SK-N-SH (cell line): ENCODE data around the gene PPP1R9A. TPM values are rescaled to one million over a fixed set of nuclear protein-coding genes. Genes with fewer than 3 reads are reported as not detected.

Experiments
- CTCF ChIA-PET: fragments of 300-600, 350-600 bp; formaldehyde crosslinking; extraction: SDS; loops from one replicate; lab custom pipeline; 2021; lab: Yijun Ruan, JAX
- POLR2A ChIA-PET: fragments of 350-600 bp; sonication (Branson Sonifier 250); formaldehyde crosslinking; extraction: SDS; loops from one replicate; lab custom pipeline; 2020; ENCODE audit warnings: antibody characterized with exemption, inconsistent platforms; lab: Yijun Ruan, JAX
- DNase-seq: peaks from one replicate; pipeline ENCODE4 v3.0.0; 2012
- H2AFZ ChIP-seq: fragments of 200-600 bp; sonication (generic); 2 replicates; pipeline ENCODE4 v1.8.1; 2016; ENCODE audit warnings: antibody characterized with exemption, mild to moderate bottlenecking, low read depth
- H3F3A ChIP-seq: fragments of 200-600 bp; sonication (generic); replicated peaks from 2 replicates; pipeline ENCODE3; 2016; ENCODE audit warnings: antibody characterized with exemption, mild to moderate bottlenecking; ENCODE audit not compliant: insufficient read depth
- H3K27ac ChIP-seq, 2 experiments: fragments of 200-500 bp in 1 of 2; fragments of 200-600 bp in 1 of 2; sonication (Bioruptor generic) in 1 of 2; sonication (generic), shearing (Covaris generic) in 1 of 2; 2 replicates each; pipeline versions ENCODE4 v1.5.1 to v1.6.1; 2014 to 2016; ENCODE audit warnings: low read depth in 2 of 2, inconsistent platforms in 1 of 2, low read length in 1 of 2, mild to moderate bottlenecking in 1 of 2, mixed read lengths in 1 of 2
- H3K27me3 ChIP-seq: fragments of 200-600 bp; sonication (generic), shearing (Covaris generic); 2 replicates; pipeline ENCODE4 v1.6.1; 2016; ENCODE audit warnings: mixed run types; ENCODE audit not compliant: insufficient read depth
- H3K36me3 ChIP-seq, 2 experiments: fragments of 200-500 bp in 1 of 2; fragments of 200-600 bp in 1 of 2; sonication (Bioruptor generic) in 1 of 2; sonication (generic) in 1 of 2; replicated peaks in 1 of 2; 2 replicates each; pipeline versions ENCODE3 to v1.5.1; 2014 to 2016; ENCODE audit warnings: low read length in 1 of 2, mild to moderate bottlenecking in 1 of 2; ENCODE audit not compliant: insufficient read depth in 2 of 2, control insufficient read depth in 1 of 2
- H3K4me1 ChIP-seq, 2 experiments: fragments of 200-500 bp in 1 of 2; fragments of 200-600 bp in 1 of 2; sonication (Bioruptor generic) in 1 of 2; sonication (generic), shearing (Covaris generic) in 1 of 2; 2 replicates each; pipeline versions ENCODE4 v1.5.1 to v1.6.1; 2014 to 2016; ENCODE audit warnings: low read depth in 1 of 2, low read length in 1 of 2, mixed run types in 1 of 2; ENCODE audit not compliant: insufficient read depth in 2 of 2, control insufficient read depth in 1 of 2
- H3K4me2 ChIP-seq: fragments of 200-600 bp; sonication (generic), shearing (Covaris generic); 2 replicates; pipeline ENCODE4 v1.6.1; 2017; ENCODE audit warnings: mixed run types
- H3K4me3 ChIP-seq, 2 experiments: fragments of 200-500 bp in 1 of 2; fragments of 200-600 bp in 1 of 2; sonication (Bioruptor generic) in 1 of 2; sonication (generic), shearing (Covaris generic) in 1 of 2; 2 replicates each; pipeline versions ENCODE4 v1.5.1 to v1.8.1; 2014 to 2016; ENCODE audit warnings: low read depth in 2 of 2, inconsistent platforms in 1 of 2, low read length in 1 of 2, mild to moderate bottlenecking in 1 of 2, mixed read lengths in 1 of 2, moderate library complexity in 1 of 2
- H3K79me2 ChIP-seq: fragments of 200-600 bp; sonication (generic); 2 replicates; pipeline ENCODE4 v1.8.1; 2017; ENCODE audit warnings: mild to moderate bottlenecking; ENCODE audit not compliant: insufficient read depth
- H3K9ac ChIP-seq: fragments of 200-600 bp; sonication (generic); 2 replicates; pipeline ENCODE4 v1.6.1; 2017; ENCODE audit warnings: mixed run types
- H3K9me2 ChIP-seq: fragments of 200-600 bp; sonication (generic); 2 replicates; pipeline ENCODE4 v1.6.1; 2017; ENCODE audit warnings: mixed run types
- H3K9me3 ChIP-seq: fragments of 200-600 bp; sonication (generic); 2 replicates; pipeline ENCODE4 v1.6.1; 2017; ENCODE audit warnings: mixed run types, mild to moderate bottlenecking, moderate library complexity
- H4K20me1 ChIP-seq: fragments of 200-600 bp; sonication (generic); 2 replicates; pipeline ENCODE4 v1.6.1; 2017; ENCODE audit warnings: mild to moderate bottlenecking, mixed run types; ENCODE audit not compliant: insufficient read depth
- CHD2 ChIP-seq: fragments of 150-350 bp; IDR thresholded peaks from 2 replicates; pipeline ENCODE4 v1.6.1; 2018; ENCODE audit warnings: low read length; ENCODE audit not compliant: partially characterized antibody
- EP300 ChIP-seq, 2 experiments: IDR thresholded peaks; 2 replicates each; pipeline versions ENCODE4 v1.4.0 to v1.6.1; 2012; ENCODE audit warnings: borderline replicate concordance in 1 of 2, low read depth in 1 of 2, low read length in 1 of 2
- FOSL2 ChIP-seq: IDR thresholded peaks from 2 replicates; pipeline ENCODE4 v1.4.0; 2012; ENCODE audit warnings: low read depth, mild to moderate bottlenecking, moderate library complexity, borderline replicate concordance
- FOXM1 ChIP-seq: IDR thresholded peaks from 2 replicates; pipeline ENCODE4 v1.4.0; 2012; ENCODE audit warnings: low read depth, mild to moderate bottlenecking
- GABPA ChIP-seq: IDR thresholded peaks from 2 replicates; pipeline ENCODE4 v1.4.0; 2012; ENCODE audit warnings: low read depth, mild to moderate bottlenecking
- GATA2 ChIP-seq: sonication (generic); formaldehyde crosslinking; IDR thresholded peaks from 2 replicates; pipeline ENCODE4 v1.5.0; 2020; ENCODE audit warnings: mild to moderate bottlenecking, missing genetic modification reagents
- JUND ChIP-seq: IDR thresholded peaks from 2 replicates; pipeline ENCODE4 v1.4.0; 2012
- MEF2A ChIP-seq: IDR thresholded peaks from 2 replicates; pipeline ENCODE4 v1.4.0; 2012; ENCODE audit warnings: low read depth, borderline replicate concordance
- MXI1 ChIP-seq: IDR thresholded peaks from 2 replicates; pipeline ENCODE4 v1.6.1; 2012; ENCODE audit warnings: mild to moderate bottlenecking, low read depth, low read length, improper control_type of control experiment
- NRF1 ChIP-seq: IDR thresholded peaks from 2 replicates; pipeline ENCODE4 v1.6.1; 2012; ENCODE audit warnings: low read depth, mild to moderate bottlenecking, low read length
- POLR2AphosphoS5 ChIP-seq: IDR thresholded peaks from 2 replicates; pipeline ENCODE4 v1.6.1; 2012; ENCODE audit warnings: low read depth, low read length
- RAD21 ChIP-seq: IDR thresholded peaks from 2 replicates; pipeline ENCODE4 v1.6.1; 2012; ENCODE audit warnings: mild to moderate bottlenecking, low read length
- RCOR1 ChIP-seq: fragments of 150-350 bp; IDR thresholded peaks from 2 replicates; pipeline ENCODE4 v1.6.1; 2017; ENCODE audit warnings: antibody characterized with exemption, low read length
- RFX5 ChIP-seq: IDR thresholded peaks from 2 replicates; pipeline ENCODE4 v1.6.1; 2012; ENCODE audit warnings: mild to moderate bottlenecking, improper control_type of control experiment, low read length
- TAF1 ChIP-seq: IDR thresholded peaks from 2 replicates; pipeline ENCODE4 v1.6.1; 2012; ENCODE audit warnings: low read depth, mild to moderate bottlenecking, low read length, moderate library complexity, borderline replicate concordance
- TCF12 ChIP-seq: IDR thresholded peaks from 2 replicates; pipeline ENCODE4 v1.4.0; 2012
- TEAD4 ChIP-seq: IDR thresholded peaks from 2 replicates; pipeline ENCODE4 v1.4.0; 2012; ENCODE audit warnings: mild to moderate bottlenecking, borderline replicate concordance; ENCODE audit not compliant: insufficient read depth
- WGBS: methylation state at CpG from one replicate; pipeline ENCODE4 v1.1.6; 2017; ENCODE audit warnings: low lambda C conversion rate; 5-methylcytosine and 5-hydroxymethylcytosine counted together
- polyA plus RNA-seq, 3 experiments: library from polyadenylated mRNA; depleted of rRNA; stranded (reverse); fragments of >200 nt; gene quantifications; 2 replicates each; pipeline ENCODE4 v1.2.3, GENCODE V29; 2012
- TF ChIP-seq, protein P1 (sequence below): IDR thresholded peaks from 2 replicates; pipeline ENCODE4 v1.4.0; 2012; ENCODE audit warnings: low read depth, borderline replicate concordance
- TF ChIP-seq, protein P2 (sequence below): IDR thresholded peaks from 2 replicates; pipeline ENCODE4 v1.4.0; 2012; ENCODE audit warnings: low read depth, borderline replicate concordance
- TF ChIP-seq, protein P3 (sequence below): fragments of 150-350 bp; IDR thresholded peaks from 2 replicates; pipeline ENCODE4 v1.6.1; 2016; ENCODE audit warnings: mild to moderate bottlenecking, low read depth, low read length

The PPP1R9A gene
- polyA plus RNA-seq, 1 of the 3 experiments (the other 2 are of a cell fraction): 0.30 TPM

DNA sequence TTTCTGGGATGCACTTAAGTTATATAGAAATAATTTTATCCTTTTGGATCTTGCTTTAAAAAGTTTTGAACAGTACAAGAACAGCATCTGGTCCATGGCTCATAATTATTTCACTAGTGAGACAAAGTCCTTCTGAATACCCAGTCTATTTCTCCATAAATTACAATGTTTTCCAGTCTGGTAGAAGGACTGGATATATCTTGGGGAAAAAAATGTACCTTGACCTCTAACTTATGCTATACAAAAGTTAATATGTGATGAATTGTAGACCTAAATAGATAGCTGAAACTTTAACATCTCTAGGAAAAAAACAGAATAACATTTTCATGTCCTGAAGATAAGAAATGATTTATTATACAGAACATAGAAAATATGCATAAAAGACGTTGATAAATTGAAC is 88.5 kb downstream of the PPP1R9A start:
- CTCF ChIA-PET: no interaction called here
- H3K4me3 ChIP-seq: no peak overlapping the region
- no peaks in the 10 kb centered on the region for H4K20me1 ChIP-seq
- no peak overlapping the region for H2AFZ ChIP-seq
- no peaks in the 10 kb centered on the region for H3K79me2 ChIP-seq
- H3K9me2 ChIP-seq: peaks cover 7% of the 10 kb centered on the region; the same call in 1 of the 2 replicates
- 8% methylated on average over 1 of the region's 1 CpG for WGBS
- no peak overlapping the region for H3K27ac ChIP-seq
- H3K4me1 ChIP-seq: no peaks in the 10 kb centered on the region; a peak in 1 of 4 replicates
- no peaks in the 10 kb centered on the region for H3K36me3 ChIP-seq
- H3F3A ChIP-seq: no peaks in the 10 kb centered on the region
- POLR2A ChIA-PET: no interaction called here
- H3K9me3 ChIP-seq: no peaks in the 10 kb centered on the region
- peaks cover 8% of the 10 kb centered on the region; the same call in 1 of the 2 replicates for H3K27me3 ChIP-seq
- no peak for DNase-seq
- TF ChIP-seq JUND (no peak), EP300 (IDR thresholded peaks at IDR 0.05; ENCODE audit: borderline replicate concordance in 1 of 2, low read depth in 1 of 2, low read length in 1 of 2) (no peak), TAF1 (no peak)
- TF ChIP-seq, all 33 proteins: peak for 0
- no peak overlapping the region for H3K4me2 ChIP-seq
- H3K9ac ChIP-seq: no peak overlapping the region

DNA sequence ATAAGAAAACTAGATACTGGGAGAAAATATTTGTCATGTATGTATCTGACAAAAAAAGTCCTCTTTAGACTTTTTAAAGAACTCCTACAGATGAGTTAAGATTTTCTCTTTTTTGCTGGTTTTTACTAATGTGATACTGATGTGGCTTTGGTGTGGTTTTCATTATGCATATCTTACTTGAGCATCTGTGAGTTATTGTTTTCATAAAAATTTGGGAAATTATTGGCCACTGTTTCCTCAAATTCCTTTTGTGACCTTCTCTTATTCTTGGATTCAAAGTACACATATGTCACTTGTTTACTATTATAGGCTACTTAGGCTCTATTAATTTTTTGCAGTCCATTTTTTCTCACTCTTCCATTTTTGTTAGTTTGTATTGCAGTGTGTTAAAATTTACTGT is 89.0 kb downstream of the PPP1R9A start:
- no peaks in the 10 kb centered on the region for H3K36me3 ChIP-seq
- TF ChIP-seq JUND: no peak
- no peak for TF ChIP-seq GATA2
- no peak for TF ChIP-seq POLR2AphosphoS5
- TF ChIP-seq MEF2A: no peak
- TF ChIP-seq MXI1: no peak
- TF ChIP-seq RAD21: no peak
- no peak for TF ChIP-seq TEAD4
- TF ChIP-seq, protein P1, sequence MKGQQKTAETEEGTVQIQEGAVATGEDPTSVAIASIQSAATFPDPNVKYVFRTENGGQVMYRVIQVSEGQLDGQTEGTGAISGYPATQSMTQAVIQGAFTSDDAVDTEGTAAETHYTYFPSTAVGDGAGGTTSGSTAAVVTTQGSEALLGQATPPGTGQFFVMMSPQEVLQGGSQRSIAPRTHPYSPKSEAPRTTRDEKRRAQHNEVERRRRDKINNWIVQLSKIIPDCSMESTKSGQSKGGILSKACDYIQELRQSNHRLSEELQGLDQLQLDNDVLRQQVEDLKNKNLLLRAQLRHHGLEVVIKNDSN: no peak
- no peak for TF ChIP-seq EP300 (IDR thresholded peaks at IDR 0.05; ENCODE audit: borderline replicate concordance in 1 of 2, low read depth in 1 of 2, low read length in 1 of 2)
- TF ChIP-seq, all 33 proteins: peak for 0
- Histone ChIP-seq H3K9me3 (no peaks in the 10 kb centered on the region), H3K4me2 (no peak overlapping the region), H3K27me3 (peaks cover 8% of the 10 kb centered on the region; the same call in 1 of the 2 replicates), H3K4me1 (no peaks in the 10 kb centered on the region; a peak in 1 of 4 replicates), H3K9ac (no peak overlapping the region), H3K27ac (no peak overlapping the region), H3F3A (no peaks in the 10 kb centered on the region), H4K20me1 (no peaks in the 10 kb centered on the region), H3K9me2 (peaks cover 7% of the 10 kb centered on the region; the same call in 1 of the 2 replicates), H3K79me2 (no peaks in the 10 kb centered on the region), H2AFZ (no peak overlapping the region), H3K4me3 (no peak overlapping the region)
- no peak for DNase-seq
- ChIA-PET CTCF (no interaction called here), POLR2A (no interaction called here)

DNA sequence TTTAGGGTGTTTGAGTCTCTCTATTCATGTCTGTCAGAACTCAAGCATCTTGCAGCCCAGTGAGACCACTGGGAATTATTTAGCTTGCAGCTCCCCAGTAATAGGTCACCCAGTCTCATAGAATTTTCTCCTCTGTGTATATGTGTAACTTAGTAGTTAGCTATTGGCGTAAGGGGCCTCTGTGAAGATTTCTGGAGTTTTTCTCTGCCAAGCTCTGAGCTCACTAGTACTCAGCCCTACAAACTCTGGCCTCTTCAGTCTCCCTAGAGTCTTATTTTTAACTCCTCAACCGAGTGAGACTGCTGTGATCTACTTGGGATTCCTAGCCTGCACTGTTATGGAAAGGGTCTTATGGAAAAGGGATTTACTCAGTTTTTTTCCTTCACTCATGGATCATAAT is 90.2 kb downstream of the PPP1R9A start:
- Histone ChIP-seq H3K9ac (no peak overlapping the region), H2AFZ (no peak overlapping the region), H3K27me3 (peaks cover 8% of the 10 kb centered on the region; the same call in 1 of the 2 replicates), H3K27ac (no peak overlapping the region), H3K4me1 (no peaks in the 10 kb centered on the region; a peak in 1 of 4 replicates), H3K79me2 (no peaks in the 10 kb centered on the region), H3K9me2 (peaks cover 7% of the 10 kb centered on the region; the same call in 1 of the 2 replicates), H3K36me3 (no peaks in the 10 kb centered on the region), H3K4me2 (no peak overlapping the region)
- POLR2A ChIA-PET: no interaction called here
- no peak for DNase-seq
- no peak for TF ChIP-seq TEAD4
- no peak for TF ChIP-seq NRF1
- TF ChIP-seq GABPA: no peak
- no peak for TF ChIP-seq RCOR1
- TF ChIP-seq, protein P2, sequence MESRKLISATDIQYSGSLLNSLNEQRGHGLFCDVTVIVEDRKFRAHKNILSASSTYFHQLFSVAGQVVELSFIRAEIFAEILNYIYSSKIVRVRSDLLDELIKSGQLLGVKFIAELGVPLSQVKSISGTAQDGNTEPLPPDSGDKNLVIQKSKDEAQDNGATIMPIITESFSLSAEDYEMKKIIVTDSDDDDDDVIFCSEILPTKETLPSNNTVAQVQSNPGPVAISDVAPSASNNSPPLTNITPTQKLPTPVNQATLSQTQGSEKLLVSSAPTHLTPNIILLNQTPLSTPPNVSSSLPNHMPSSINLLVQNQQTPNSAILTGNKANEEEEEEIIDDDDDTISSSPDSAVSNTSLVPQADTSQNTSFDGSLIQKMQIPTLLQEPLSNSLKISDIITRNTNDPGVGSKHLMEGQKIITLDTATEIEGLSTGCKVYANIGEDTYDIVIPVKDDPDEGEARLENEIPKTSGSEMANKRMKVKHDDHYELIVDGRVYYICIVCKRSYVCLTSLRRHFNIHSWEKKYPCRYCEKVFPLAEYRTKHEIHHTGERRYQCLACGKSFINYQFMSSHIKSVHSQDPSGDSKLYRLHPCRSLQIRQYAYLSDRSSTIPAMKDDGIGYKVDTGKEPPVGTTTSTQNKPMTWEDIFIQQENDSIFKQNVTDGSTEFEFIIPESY: no peak
- TF ChIP-seq RFX5: no peak
- TF ChIP-seq EP300 (IDR thresholded peaks at IDR 0.05; ENCODE audit: borderline replicate concordance in 1 of 2, low read depth in 1 of 2, low read length in 1 of 2): no peak
- no peak for TF ChIP-seq CHD2
- TF ChIP-seq, protein P3, sequence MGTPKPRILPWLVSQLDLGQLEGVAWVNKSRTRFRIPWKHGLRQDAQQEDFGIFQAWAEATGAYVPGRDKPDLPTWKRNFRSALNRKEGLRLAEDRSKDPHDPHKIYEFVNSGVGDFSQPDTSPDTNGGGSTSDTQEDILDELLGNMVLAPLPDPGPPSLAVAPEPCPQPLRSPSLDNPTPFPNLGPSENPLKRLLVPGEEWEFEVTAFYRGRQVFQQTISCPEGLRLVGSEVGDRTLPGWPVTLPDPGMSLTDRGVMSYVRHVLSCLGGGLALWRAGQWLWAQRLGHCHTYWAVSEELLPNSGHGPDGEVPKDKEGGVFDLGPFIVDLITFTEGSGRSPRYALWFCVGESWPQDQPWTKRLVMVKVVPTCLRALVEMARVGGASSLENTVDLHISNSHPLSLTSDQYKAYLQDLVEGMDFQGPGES: no peak
- no peak for TF ChIP-seq POLR2AphosphoS5
- TF ChIP-seq TCF12: no peak
- TF ChIP-seq FOSL2: no peak
- TF ChIP-seq FOXM1: no peak
- TF ChIP-seq, all 33 proteins: peak for 0
- WGBS: 22% methylated on average over 2 of the region's 2 CpGs
- Histone ChIP-seq H4K20me1 (no peaks in the 10 kb centered on the region), H3F3A (no peaks in the 10 kb centered on the region), H3K4me3 (no peak overlapping the region), H3K9me3 (no peaks in the 10 kb centered on the region)
- CTCF ChIA-PET: interaction anchor here (0.9 to 1.1 kb wide), 3 partner anchors 12 to 548 kb away, joined by 3 read pairs; no protein-coding TSS in a partner anchor
